HG02678 (cell line): ENCODE data around the gene TLN1.

Experiments
- ATAC-seq: cut with Tn5 transposase; IDR thresholded peaks from one replicate; pipeline ENCODE4 v1.9.1; 2021; ENCODE audit warnings: mild to moderate bottlenecking, moderate library complexity; ENCODE audit not compliant: unreplicated experiment

Gene TLN1

DNA sequence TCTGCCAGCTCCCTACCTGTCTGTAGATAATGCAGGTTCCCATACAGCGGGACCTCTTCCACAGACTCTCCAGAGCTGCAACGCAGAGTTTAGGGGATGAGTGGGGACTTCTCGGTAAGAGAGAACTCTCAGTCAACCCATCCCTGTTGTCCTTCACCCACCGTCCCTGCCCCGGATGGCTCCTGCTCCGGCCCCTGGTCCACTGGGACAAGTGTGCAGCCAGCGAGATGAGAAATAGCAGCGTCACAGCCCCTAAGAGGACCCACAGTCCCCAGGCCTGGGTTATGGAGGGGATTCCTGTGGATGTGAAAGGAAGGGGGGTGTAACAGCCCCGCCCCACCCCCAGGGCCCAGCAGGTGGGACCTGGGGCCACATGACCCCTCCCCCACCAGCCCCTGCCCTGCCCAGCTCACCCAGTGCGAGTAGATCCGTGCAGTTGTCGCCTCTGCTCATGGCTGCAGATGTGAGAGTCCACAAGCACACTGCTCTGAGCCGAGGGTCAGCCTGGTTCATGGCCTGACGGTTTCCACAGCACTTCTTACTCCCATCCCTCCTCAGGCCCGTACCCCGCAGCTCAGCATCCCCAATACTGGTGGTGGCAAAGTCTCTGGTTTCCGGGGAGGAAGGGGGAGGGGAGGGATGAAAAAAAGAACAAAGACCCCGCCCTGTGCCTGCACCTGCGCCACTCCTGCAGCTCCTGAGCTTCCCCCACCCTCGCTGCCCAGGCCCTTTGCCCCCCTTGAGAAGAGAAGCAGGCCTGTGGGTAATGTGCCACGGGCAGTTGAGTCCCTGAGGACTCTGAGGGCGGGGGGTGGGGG, 81.4 kb downstream of the TLN1 start, which contains the start of gene SIT1:
SIT1 (minus strand) TSS at position 591 of the 818 bp plus-strand sequence; CDS start at position 513, 78 bp downstream.
- ATAC-seq: no peak

GRCh38 chr9:35649431-35650340, 82.3 kb downstream of the TLN1 start:
- no peak for ATAC-seq
